Germinal center (tissue), 1 donor: ENCODE results near the gene CBX2.

ENCODE experiments used
- DNase-seq: peaks from one replicate; pipeline ENCODE4 v3.0.0; 2012; ENCODE audit warnings: mixed read lengths, low spot score

CBX2 gene

DNA sequence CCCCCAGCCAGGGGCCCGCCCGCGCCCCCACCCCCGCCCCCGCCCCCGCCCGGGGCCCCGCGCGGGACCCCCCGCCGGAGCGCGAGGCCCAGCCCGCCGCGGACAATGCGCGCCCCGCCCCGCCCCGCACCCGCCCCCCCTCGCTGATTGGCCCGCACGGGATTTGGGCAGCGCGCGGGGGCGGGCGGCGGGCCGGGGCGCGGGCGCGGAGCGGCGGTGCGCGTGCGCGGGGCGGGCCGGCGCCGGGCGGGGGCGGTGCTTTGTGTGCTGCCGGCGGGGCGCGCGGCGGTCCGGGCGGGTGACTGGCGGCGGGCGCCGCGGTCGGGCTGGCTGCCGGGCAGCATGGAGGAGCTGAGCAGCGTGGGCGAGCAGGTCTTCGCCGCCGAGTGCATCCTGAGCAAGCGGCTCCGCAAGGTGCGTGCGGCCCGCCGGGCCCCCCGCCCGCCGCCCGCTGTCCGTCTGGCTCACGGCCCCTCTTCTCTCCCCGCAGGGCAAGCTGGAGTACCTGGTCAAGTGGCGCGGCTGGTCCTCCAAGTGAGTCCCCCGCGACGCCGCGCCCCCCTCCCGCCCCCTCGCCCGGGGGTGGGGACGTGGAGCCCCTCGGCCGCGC lies at the start of gene CBX2:
CBX2 (plus strand) TSS at position 255 of the 610 bp plus-strand sequence; CDS start at position 343, 88 bp downstream.
- DNase-seq = peak; percentile 96

DNA sequence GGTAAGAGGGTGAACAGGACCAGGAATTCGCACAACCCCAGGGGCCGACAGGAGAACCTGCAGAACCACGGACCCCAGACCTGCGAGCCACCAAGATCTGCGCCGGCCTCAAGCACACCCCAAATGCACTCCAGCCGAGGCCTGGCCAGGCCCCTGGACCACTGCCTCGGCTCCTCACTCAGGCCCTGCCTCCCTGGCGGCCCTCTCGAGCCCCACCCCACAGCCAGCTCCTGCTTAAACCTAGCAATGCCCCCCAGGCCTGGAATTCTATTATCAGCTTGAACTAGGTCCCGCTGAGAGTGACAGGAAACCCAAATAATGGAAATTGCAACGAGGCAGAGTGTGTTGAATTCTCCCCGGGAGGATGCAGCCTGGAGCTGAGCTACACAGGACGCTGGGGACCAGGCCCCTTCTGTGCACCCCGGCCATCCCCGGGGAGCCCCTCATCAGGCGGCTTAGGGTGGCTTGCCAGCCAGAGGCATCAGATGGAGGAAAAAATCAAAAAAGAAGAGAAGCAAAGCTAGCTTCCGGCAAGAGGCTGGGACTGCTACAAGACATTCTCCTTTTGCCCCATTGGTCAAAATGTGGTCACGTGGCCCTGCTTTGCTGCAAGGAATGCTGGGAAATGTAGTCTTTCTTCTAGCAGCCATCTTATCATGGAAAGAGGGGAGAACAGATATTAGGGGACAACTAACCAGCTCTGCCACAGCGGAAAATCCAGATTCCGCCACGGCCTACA lies 49.6 kb upstream of the CBX2 start:
- peak; percentile 95 for DNase-seq

DNA sequence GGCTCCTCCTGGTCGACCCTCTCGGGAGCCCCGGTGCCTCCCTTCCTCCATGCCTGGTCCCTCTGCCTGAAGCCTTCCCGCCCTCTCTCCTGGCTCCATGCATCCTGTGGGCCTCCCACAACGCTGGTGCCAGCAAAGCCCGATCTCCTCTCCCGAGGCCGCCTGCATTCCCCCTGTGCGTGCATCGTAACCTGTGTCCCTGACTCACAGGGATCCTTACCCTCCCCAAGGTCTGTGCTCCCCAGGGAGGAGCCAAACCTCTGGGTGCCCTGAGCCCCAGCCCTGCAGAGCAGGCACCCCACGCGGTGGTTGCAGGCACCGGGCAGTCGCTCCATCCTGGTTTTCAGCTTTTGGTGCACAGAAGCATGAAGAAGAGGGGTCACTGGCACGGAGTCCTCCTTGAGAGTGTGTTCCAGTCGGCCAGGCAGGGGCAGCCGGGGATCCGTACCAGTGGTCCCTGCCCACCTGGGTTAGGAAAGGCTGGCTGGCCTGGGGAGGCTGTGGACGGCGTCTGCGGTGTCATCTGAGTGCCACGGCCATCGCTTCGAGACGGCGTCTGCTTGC lies 49.0 kb upstream of the CBX2 start:
- no peak for DNase-seq

GRCh38 chr17:79729761-79730160 lies 48.2 kb upstream of the CBX2 start:
- DNase-seq = no peak

- no peak for DNase-seq
Observed at GRCh38 chr17:79730437-79730768, 47.5 kb upstream of the CBX2 start.

GRCh38 chr17:79730769-79731483 lies 47.0 kb upstream of the CBX2 start, which contains the start of gene ENPP7:
TSS of gene ENPP7 (plus strand) at chr17:79730943. CDS start at chr17:79731140, 197 bp downstream.
- no peak for DNase-seq

DNA sequence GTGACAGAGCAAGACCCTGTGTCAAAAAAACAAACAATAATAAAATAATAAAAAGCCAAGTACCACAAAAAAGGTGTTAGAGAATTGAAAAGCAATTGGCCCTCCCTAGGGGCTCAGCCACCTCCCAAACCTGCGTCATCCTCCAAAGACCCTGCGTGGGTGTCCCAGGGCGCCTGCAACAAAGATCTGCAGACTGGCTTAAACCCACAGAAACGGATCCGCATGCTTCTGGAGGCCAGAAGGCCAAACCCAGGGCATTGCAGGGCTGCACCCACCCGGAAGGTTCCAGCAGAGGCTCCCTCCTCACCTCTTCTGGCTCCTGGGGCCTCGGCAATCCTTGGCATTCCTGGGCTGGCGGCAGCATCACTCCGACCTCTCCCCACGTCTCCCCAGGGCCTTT lies 45.7 kb upstream of the CBX2 start:
- DNase-seq = no peak

DNA sequence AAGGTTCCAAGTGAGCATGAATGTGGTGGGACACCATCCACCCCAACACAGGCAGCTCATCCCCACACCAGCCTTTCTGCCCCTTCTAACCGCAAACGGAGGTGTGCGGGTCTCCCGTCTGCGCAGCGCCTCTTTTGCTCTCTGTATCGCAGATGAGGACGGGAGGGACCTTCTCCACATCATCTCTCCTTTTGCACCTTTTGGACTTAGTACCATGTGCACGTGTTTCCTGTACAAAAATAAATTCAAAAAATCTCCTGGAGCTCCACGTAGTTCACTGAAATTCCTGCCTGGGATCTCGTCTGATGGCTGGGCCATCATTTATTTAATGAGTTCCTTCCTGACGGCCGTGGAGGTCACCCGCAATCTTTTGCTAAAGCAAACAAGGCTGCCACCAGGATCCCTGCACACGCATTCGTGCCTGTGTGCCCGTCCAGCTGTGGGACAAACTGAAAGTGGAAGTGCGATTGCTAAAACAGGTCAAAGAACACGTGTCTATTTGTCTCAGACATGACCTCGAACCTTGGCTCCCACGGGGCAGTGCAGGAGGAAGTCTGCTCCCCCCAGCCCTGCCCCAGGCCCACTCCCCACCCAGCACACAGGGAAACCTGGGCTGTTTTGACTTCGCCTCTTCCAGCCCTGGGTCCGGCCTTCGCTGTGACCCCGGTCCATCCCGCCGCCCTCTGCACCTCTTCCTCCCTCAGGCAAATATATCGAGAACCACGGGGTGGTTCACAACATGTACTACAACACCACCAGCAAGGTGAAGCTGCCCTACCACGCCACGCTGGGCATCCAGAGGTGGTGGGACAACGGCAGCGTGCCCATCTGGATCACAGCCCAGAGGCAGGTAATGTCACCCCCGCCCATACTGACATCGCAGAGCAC lies 44.9 kb upstream of the CBX2 start:
- peak; percentile 73 for DNase-seq

DNA sequence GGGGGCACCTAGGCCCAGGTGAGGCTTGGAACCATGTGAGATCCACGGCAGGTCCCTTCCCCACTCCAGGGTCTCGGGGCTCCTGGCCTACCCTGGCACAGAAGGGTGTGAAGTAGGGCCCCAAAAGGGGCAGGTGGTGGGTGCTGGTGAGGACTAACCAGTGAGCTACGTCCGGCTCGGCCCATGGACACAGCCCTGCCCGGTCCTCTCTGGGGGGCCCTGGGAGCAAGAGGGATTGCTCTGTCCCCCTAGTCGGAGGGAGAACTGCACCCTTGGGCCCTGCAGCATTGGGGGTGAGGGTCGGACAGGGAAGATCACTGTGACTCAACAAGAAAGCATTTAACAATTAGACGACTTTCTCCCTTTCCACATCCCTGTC lies 44.3 kb upstream of the CBX2 start:
- no peak for DNase-seq

DNA sequence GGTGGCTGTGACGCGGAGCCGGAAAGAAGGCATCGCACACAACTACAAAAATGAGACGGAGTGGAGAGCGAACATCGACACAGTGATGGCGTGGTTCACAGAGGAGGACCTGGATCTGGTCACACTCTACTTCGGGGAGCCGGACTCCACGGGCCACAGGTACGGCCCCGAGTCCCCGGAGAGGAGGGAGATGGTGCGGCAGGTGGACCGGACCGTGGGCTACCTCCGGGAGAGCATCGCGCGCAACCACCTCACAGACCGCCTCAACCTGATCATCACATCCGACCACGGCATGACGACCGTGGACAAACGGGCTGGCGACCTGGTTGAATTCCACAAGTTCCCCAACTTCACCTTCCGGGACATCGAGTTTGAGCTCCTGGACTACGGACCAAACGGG lies 42.9 kb upstream of the CBX2 start:
- no peak for DNase-seq

DNA sequence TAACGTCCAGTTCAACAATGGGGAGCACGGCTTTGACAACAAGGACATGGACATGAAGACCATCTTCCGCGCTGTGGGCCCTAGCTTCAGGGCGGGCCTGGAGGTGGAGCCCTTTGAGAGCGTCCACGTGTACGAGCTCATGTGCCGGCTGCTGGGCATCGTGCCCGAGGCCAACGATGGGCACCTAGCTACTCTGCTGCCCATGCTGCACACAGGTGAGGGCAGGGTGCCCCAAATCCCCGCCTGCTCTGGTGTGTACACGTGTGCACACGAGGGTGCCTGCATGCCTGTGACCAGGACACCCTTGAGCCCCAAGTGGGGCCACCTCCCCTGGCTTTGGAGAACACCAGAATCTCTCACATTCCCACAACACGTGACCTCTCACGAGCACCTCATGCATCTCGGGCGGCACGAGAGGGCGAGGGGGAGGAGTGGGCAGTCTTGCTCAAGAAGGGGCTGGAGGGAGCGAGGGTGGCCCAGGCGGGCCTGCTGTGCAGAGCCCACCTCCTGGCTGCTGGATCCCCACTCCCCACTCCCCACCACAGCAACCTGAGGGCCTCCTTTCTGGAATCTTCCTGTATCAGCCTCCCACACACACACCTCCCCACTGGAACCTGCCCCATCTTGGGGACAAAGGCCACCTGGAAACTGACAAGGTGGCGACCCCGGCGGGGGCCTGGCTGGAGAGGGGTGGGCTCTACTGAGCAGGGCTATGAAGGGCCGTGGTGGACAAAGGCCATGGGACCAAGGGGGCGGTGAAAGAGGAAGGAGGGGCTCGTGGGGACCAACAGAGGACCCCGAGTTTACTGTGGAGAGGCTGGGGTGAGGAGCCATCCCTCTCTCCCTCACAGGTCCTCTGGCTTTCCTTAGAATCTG lies 40.7 kb upstream of the CBX2 start:
- DNase-seq = no peak

- DNase-seq = no peak
Observed at GRCh38 chr17:79737922-79738578, 39.9 kb upstream of the CBX2 start.

GRCh38 chr17:79738643-79739042 lies 39.3 kb upstream of the CBX2 start:
- no peak for DNase-seq

DNA sequence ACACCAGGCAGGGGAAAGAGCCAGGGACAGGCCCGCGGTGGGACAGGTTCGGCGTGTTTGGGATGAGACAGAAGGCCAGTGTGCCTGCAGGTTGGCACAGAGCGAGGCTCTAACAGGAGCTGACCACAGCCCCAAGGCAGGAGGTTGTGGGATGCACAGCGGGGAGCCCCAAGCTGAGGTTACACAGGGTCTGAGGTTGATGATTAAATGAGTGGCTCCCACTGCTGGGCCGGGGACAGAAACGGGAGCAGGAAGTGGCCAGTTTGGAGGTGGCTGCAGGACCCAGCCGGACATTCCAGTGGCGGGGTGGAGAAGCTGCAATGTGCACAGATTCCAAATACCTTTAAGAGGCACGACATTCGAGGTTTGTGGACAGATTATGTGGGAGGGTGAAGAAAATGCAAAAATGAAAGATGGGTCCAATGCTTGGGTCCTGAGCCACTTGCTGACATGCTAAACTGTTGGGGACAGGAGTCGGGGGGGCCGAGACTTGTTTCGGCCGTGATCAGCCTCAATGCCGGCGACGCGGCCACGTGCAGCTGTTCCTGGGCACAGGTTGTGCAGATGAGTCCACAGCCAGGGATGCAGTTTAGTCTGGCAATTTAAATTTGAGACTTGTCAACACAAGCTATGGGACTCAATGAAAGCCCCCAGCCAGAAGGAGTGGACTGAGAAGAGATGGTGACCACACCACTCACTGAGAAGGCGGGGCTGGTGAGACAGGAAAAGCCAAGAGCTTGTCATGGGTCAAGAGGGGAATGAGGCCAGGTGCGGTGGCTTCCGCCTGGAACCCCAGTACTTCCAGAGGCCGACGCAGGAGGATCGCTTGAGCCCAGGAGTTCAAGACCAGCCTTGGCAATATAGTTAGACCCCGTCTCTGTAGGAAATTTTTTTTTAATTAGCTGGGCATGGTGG lies 38.5 kb upstream of the CBX2 start:
- no peak for DNase-seq

- no peak for DNase-seq
Observed at GRCh38 chr17:79740413-79740812, 37.5 kb upstream of the CBX2 start.

GRCh38 chr17:79741401-79741750 lies 36.6 kb upstream of the CBX2 start:
- no peak for DNase-seq

DNA sequence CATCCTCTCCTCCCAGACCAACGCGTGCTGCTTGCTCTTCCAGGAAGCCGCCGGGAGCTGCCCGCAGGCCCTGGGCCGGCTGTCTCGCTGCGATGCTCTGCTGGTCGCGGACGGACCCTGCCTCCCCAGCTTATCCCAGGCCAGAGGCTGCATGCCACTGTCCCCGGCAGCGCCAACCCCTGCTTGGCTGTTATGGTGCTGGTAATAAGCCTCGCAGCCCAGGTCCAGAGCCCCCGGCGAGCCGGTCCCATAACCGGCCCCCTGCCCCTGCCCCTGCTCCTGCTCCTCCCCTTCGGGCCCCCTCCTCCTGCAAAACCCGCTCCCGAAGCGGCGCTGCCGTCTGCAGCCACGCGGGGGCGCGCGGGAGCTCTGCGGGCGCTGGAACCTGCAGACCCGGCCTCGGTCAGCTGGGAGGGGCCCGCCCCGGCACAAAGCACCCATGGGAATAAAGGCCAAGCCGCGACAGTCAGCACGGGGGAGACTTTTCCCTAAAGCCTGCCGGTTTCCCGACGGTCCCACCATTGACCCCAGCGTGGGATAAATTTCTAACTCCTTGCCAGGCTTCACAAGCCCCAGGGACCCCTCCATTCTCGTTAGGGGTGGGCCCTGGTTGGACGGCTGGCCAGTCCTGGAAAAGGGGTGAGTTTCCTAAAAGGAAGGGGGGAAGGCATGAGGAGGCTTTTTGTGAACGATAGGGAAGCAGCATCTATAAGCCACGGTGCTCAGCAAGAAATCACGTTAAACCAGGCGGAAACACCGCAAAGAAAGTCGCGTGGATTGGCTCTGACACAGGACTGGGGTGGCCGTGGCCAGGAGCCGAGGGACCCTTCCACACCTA lies 36.0 kb upstream of the CBX2 start:
- DNase-seq = peak; percentile 82

GRCh38 chr17:79742589-79742918 lies 35.4 kb upstream of the CBX2 start:
- DNase-seq = no peak
